Liver (tissue), 9 donors: ENCODE data around the gene INSYN2B. TPM values are rescaled to one million over a fixed set of nuclear protein-coding genes. Genes with fewer than 3 reads are reported as not detected.

Experiments used
- DNase-seq: peaks from one replicate; pipeline ENCODE4 v3.0.0-alpha.2; 2017; ENCODE audit warnings: low spot score
- H3K27ac ChIP-seq, 2 donors: one replicate each; pipeline ENCODE4 v1.7.0; 2013; ENCODE audit warnings: inconsistent platforms in 2 of 2, low read length in 2 of 2, control low read depth in 1 of 2, low read depth in 1 of 2, mild to moderate bottlenecking in 1 of 2
- H3K27me3 ChIP-seq, 4 donors: one replicate each; pipeline versions ENCODE4 v1.6.1 to v1.7.0; 2013; ENCODE audit warnings: low read length in 3 of 4, inconsistent platforms in 1 of 4, mild to moderate bottlenecking in 1 of 4, moderate library complexity in 1 of 4; ENCODE audit not compliant: control insufficient read depth in 4 of 4, insufficient read depth in 4 of 4
- H3K36me3 ChIP-seq, 4 donors: one replicate each; pipeline versions ENCODE4 v1.6.1 to v1.7.0; 2013; ENCODE audit warnings: low read length in 3 of 4, mild to moderate bottlenecking in 3 of 4, low read depth in 1 of 4, moderate library complexity in 1 of 4; ENCODE audit not compliant: control insufficient read depth in 4 of 4, insufficient read depth in 3 of 4
- H3K4me1 ChIP-seq, 4 donors: one replicate each; pipeline versions ENCODE4 v1.6.1 to v1.7.0; 2013; ENCODE audit warnings: low read length in 3 of 4, mild to moderate bottlenecking in 3 of 4, moderate library complexity in 1 of 4; ENCODE audit not compliant: control insufficient read depth in 4 of 4, insufficient read depth in 4 of 4
- H3K4me3 ChIP-seq, 3 donors: one replicate each; pipeline versions ENCODE4 v1.6.1 to v1.7.0; 2013; ENCODE audit warnings: low read length in 3 of 3, control low read depth in 1 of 3, low read depth in 1 of 3, mild to moderate bottlenecking in 1 of 3
- H3K9ac ChIP-seq, 2 donors: one replicate each; pipeline ENCODE4 v1.7.0; 2013; ENCODE audit warnings: low read length in 2 of 2, mild to moderate bottlenecking in 2 of 2, moderate library complexity in 2 of 2, control low read depth in 1 of 2, low read depth in 1 of 2
- H3K9me3 ChIP-seq, 4 donors: one replicate each; pipeline versions ENCODE4 v1.6.1 to v1.7.0; 2013; ENCODE audit warnings: low read length in 3 of 4; ENCODE audit not compliant: control insufficient read depth in 4 of 4
- EGR1 ChIP-seq, 2 donors: IDR thresholded peaks; 2 replicates each; pipeline ENCODE4 v1.6.1; 2016 to 2018; ENCODE audit warnings: antibody characterized with exemption in 2 of 2, low read depth in 2 of 2
- FOXA1 ChIP-seq: IDR thresholded peaks from 2 replicates; pipeline ENCODE4 v1.6.1; 2016; ENCODE audit warnings: antibody characterized with exemption
- FOXA2 ChIP-seq: IDR thresholded peaks from 2 replicates; pipeline ENCODE4 v1.6.1; 2016; ENCODE audit warnings: antibody characterized with exemption
- GABPA ChIP-seq, 2 donors: IDR thresholded peaks in 1 of 2; conservative IDR thresholded peaks in 1 of 2; 2 replicates each; pipeline ENCODE4 v1.6.1; 2016; ENCODE audit warnings: antibody characterized with exemption in 2 of 2, mild to moderate bottlenecking in 1 of 2, moderate library complexity in 1 of 2
- HNF4G ChIP-seq: IDR thresholded peaks from 2 replicates; pipeline ENCODE4 v1.6.1; 2016; ENCODE audit warnings: antibody characterized with exemption
- JUND ChIP-seq, 2 donors: IDR thresholded peaks; 2 replicates each; pipeline ENCODE4 v1.6.1; 2016; ENCODE audit warnings: antibody characterized with exemption in 2 of 2
- NR2F2 ChIP-seq: IDR thresholded peaks from 2 replicates; pipeline ENCODE4 v1.6.1; 2016; ENCODE audit warnings: antibody characterized with exemption
- RAD21 ChIP-seq, 2 donors: IDR thresholded peaks; 2 replicates each; pipeline ENCODE4 v1.6.1; 2016; ENCODE audit warnings: antibody characterized with exemption in 2 of 2, mild to moderate bottlenecking in 2 of 2
- RXRA ChIP-seq, 2 donors: IDR thresholded peaks; 2 replicates each; pipeline ENCODE4 v1.6.1; 2017 to 2018; ENCODE audit warnings: antibody characterized with exemption in 2 of 2, mild to moderate bottlenecking in 1 of 2
- SP1 ChIP-seq: IDR thresholded peaks from 2 replicates; pipeline ENCODE4 v1.6.1; 2018; ENCODE audit warnings: antibody characterized with exemption, mild to moderate bottlenecking
- TAF1 ChIP-seq: conservative IDR thresholded peaks from 2 replicates; pipeline ENCODE4 v1.6.1; 2016; ENCODE audit warnings: antibody characterized with exemption, mild to moderate bottlenecking
- YY1 ChIP-seq: IDR thresholded peaks from 2 replicates; pipeline ENCODE4 v1.6.1; 2016; ENCODE audit warnings: antibody characterized with exemption, mild to moderate bottlenecking
- WGBS: extraction: QIAGEN DNeasy Blood & Tissue Kit; methylation state at CpG from one replicate; pipeline ENCODE4 v1.1.7; 2013; 5-methylcytosine and 5-hydroxymethylcytosine counted together
- polyA plus RNA-seq, 2 donors: library from polyadenylated mRNA; stranded (reverse) in 1 of 2; unstranded in 1 of 2; fragments of 200-250 nt in 1 of 2; fragments of >200 nt in 1 of 2; fragmentation: Nextera tagmentation in 1 of 2; extraction: Ambion mirVana in 1 of 2; gene quantifications; one replicate each; pipeline versions ENCODE4 v1.2.1 to v1.2.3, GENCODE V29; 2013 to 2015
- total RNA-seq, 2 donors: library from RNA; depleted of rRNA; stranded (reverse); fragments of >200 nt; gene quantifications; one replicate each; pipeline ENCODE4 v1.2.3, GENCODE V29; 2014
- TF ChIP-seq, protein P1 (sequence below): IDR thresholded peaks from 2 replicates; pipeline ENCODE4 v1.6.1; 2016; ENCODE audit warnings: antibody characterized with exemption
- TF ChIP-seq, protein P2 (sequence below): IDR thresholded peaks from 2 replicates; pipeline ENCODE4 v1.6.1; 2016; ENCODE audit warnings: antibody characterized with exemption
- TF ChIP-seq, protein P3 (sequence below): fragments of 150-350 bp; IDR thresholded peaks from 2 replicates; pipeline ENCODE4 v1.5.1; 2017; ENCODE audit warnings: improper control_type of control experiment, low read depth, low read length; ENCODE audit not compliant: missing input control
- TF ChIP-seq, protein P4 (sequence below): IDR thresholded peaks from 2 replicates; pipeline ENCODE4 v1.6.1; 2016; ENCODE audit warnings: antibody characterized with exemption
- TF ChIP-seq, protein P5 (sequence below): IDR thresholded peaks from 2 replicates; pipeline ENCODE4 v1.6.1; 2016; ENCODE audit warnings: antibody characterized with exemption, mild to moderate bottlenecking
- donor health status: healthy.
- donor health status: healthy.
- donor health status: healthy.
- donor health status: healthy.
- donor health status: healthy.

Gene INSYN2B
- total and polyA plus RNA-seq, 4 donors, result 0.08 to 0.33 (median 0.13) TPM; not detected in 1

DNA sequence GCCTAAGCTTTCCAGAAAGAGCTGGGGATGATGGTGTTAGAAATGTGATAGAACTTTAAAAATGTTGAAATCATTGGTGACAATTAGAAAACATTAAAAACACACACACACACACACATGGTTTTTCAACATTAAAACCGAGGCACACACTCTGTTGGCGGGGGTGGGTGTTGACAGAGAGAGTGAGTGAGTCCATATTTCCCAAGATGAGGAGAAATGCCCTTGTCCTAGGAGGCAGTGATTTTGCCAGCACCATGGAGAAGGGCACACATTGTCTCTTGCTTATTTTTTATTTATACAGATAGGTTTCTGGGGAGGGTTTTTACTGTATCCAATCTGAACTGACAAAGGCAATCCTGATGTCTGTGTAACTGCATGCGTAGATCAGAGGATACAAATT lies 152.5 kb downstream of the INSYN2B start:
- Histone ChIP-seq H3K9ac (no peak overlapping the region), H3K27me3 (no peaks in the 10 kb centered on the region), H3K4me3 (no peak overlapping the region), H3K9me3 (no peaks in the 10 kb centered on the region), H3K36me3 (no peaks in the 10 kb centered on the region), H3K27ac (no peak overlapping the region), H3K4me1 (no peaks in the 10 kb centered on the region)
- no peak for DNase-seq
- WGBS, result 64% methylated on average over 3 of the region's 3 CpGs
- TF ChIP-seq FOXA1 (no peak), HNF4G (no peak), NR2F2 (no peak), SP1 (no peak), GABPA (IDR thresholded peaks at IDR 0.05 in 1 of 2, conservative IDR thresholded peaks at IDR 0.05 in 1 of 2) (no peak), RAD21 (IDR thresholded peaks at IDR 0.05) (no peak)
- TF ChIP-seq, protein P1, sequence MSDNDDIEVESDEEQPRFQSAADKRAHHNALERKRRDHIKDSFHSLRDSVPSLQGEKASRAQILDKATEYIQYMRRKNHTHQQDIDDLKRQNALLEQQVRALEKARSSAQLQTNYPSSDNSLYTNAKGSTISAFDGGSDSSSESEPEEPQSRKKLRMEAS, result no peak
- TF ChIP-seq, protein P2, sequence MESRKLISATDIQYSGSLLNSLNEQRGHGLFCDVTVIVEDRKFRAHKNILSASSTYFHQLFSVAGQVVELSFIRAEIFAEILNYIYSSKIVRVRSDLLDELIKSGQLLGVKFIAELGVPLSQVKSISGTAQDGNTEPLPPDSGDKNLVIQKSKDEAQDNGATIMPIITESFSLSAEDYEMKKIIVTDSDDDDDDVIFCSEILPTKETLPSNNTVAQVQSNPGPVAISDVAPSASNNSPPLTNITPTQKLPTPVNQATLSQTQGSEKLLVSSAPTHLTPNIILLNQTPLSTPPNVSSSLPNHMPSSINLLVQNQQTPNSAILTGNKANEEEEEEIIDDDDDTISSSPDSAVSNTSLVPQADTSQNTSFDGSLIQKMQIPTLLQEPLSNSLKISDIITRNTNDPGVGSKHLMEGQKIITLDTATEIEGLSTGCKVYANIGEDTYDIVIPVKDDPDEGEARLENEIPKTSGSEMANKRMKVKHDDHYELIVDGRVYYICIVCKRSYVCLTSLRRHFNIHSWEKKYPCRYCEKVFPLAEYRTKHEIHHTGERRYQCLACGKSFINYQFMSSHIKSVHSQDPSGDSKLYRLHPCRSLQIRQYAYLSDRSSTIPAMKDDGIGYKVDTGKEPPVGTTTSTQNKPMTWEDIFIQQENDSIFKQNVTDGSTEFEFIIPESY, result no peak

DNA sequence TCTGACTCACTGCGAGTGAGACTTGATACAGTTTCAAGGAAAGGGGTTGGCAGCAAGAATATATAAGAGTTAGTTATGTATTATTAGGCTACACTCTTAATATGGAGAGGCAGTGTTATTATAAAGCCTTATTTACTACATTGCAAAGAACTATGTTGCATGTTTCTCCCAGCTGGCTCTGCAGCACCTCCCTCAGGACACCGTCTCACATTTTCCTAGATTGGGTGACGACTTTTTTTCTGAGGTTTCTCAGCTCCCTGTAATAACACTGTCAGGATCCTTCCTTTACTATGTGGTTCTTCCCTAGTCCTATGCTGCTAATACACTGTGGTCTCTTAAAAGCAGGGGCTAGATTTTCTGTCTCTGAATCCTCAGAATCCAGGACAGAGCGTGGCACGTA lies 153.7 kb downstream of the INSYN2B start:
- no peaks in the 10 kb centered on the region for H3K36me3 ChIP-seq
- H3K27ac ChIP-seq, result no peak overlapping the region
- no peaks in the 10 kb centered on the region for H3K27me3 ChIP-seq
- H3K9ac ChIP-seq, result no peak overlapping the region
- H3K9me3 ChIP-seq, result no peaks in the 10 kb centered on the region
- TF ChIP-seq YY1, result no peak
- no peak for TF ChIP-seq HNF4G
- no peak for TF ChIP-seq EGR1 (IDR thresholded peaks at IDR 0.05; ENCODE audit: low read depth in 2 of 2)
- TF ChIP-seq FOXA2, result no peak
- H3K4me1 ChIP-seq, result no peaks in the 10 kb centered on the region
- no peak for DNase-seq
- 65% methylated on average over 5 of the region's 5 CpGs for WGBS
- H3K4me3 ChIP-seq, result no peak overlapping the region

DNA sequence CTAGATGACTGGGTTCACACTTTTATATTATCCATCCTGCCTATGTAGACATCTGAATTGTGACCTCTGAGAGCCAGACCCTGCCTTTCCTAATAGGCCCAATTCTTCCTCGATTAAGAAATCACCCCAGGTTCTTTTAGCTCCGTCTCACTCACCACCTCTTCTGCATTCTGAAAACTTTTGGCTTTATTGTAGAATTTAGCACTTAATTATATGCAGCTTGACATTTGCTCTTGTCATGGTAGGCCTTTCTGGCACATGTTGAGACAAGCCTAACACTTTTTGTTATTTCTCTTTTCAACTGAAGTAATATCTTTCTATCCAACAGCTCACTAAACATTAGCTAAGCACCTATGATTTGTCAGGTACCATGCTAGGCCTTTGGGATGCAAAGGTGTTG lies 163.3 kb downstream of the INSYN2B start:
- no peak for DNase-seq
- Histone ChIP-seq H3K4me1 (no peaks in the 10 kb centered on the region), H3K9ac (no peak overlapping the region), H3K36me3 (peaks cover 0 to 7% (median 0%) of the 10 kb centered on the region in 4 donors), H3K4me3 (no peak overlapping the region), H3K9me3 (peaks cover 0 to 2% (median 0%) of the 10 kb centered on the region in 4 donors), H3K27me3 (no peaks in the 10 kb centered on the region), H3K27ac (no peak overlapping the region)
- 78% methylated on average over 2 of the region's 2 CpGs for WGBS
- TF ChIP-seq, protein P1, result no peak
- TF ChIP-seq, protein P3, sequence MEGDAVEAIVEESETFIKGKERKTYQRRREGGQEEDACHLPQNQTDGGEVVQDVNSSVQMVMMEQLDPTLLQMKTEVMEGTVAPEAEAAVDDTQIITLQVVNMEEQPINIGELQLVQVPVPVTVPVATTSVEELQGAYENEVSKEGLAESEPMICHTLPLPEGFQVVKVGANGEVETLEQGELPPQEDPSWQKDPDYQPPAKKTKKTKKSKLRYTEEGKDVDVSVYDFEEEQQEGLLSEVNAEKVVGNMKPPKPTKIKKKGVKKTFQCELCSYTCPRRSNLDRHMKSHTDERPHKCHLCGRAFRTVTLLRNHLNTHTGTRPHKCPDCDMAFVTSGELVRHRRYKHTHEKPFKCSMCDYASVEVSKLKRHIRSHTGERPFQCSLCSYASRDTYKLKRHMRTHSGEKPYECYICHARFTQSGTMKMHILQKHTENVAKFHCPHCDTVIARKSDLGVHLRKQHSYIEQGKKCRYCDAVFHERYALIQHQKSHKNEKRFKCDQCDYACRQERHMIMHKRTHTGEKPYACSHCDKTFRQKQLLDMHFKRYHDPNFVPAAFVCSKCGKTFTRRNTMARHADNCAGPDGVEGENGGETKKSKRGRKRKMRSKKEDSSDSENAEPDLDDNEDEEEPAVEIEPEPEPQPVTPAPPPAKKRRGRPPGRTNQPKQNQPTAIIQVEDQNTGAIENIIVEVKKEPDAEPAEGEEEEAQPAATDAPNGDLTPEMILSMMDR, result no peak
- TF ChIP-seq TAF1, result no peak
- no peak for TF ChIP-seq RXRA (IDR thresholded peaks at IDR 0.05)
- TF ChIP-seq, protein P4, sequence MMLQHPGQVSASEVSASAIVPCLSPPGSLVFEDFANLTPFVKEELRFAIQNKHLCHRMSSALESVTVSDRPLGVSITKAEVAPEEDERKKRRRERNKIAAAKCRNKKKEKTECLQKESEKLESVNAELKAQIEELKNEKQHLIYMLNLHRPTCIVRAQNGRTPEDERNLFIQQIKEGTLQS, result no peak
- no peak for TF ChIP-seq NR2F2
- no peak for TF ChIP-seq HNF4G
- TF ChIP-seq, protein P5, sequence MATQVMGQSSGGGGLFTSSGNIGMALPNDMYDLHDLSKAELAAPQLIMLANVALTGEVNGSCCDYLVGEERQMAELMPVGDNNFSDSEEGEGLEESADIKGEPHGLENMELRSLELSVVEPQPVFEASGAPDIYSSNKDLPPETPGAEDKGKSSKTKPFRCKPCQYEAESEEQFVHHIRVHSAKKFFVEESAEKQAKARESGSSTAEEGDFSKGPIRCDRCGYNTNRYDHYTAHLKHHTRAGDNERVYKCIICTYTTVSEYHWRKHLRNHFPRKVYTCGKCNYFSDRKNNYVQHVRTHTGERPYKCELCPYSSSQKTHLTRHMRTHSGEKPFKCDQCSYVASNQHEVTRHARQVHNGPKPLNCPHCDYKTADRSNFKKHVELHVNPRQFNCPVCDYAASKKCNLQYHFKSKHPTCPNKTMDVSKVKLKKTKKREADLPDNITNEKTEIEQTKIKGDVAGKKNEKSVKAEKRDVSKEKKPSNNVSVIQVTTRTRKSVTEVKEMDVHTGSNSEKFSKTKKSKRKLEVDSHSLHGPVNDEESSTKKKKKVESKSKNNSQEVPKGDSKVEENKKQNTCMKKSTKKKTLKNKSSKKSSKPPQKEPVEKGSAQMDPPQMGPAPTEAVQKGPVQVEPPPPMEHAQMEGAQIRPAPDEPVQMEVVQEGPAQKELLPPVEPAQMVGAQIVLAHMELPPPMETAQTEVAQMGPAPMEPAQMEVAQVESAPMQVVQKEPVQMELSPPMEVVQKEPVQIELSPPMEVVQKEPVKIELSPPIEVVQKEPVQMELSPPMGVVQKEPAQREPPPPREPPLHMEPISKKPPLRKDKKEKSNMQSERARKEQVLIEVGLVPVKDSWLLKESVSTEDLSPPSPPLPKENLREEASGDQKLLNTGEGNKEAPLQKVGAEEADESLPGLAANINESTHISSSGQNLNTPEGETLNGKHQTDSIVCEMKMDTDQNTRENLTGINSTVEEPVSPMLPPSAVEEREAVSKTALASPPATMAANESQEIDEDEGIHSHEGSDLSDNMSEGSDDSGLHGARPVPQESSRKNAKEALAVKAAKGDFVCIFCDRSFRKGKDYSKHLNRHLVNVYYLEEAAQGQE, result no peak
- TF ChIP-seq, protein P2, result no peak
- TF ChIP-seq JUND (IDR thresholded peaks at IDR 0.05), result no peak
